BLaER1 treated with 17β-estradiol and CSF1 and Interleukin-3, amounts not matched to agents 10 nM and 100 nM (cell line): Measurements from ENCODE around the gene DBNDD2.

Source experiments
- H3K27ac ChIP-seq, 11 experiments: shearing (Covaris generic); formaldehyde crosslinking; 2 replicates each; pipeline ENCODE4 v1.8.1; 2022
- H3K27me3 ChIP-seq, 11 experiments: shearing (Covaris generic); formaldehyde crosslinking; 2 replicates each; pipeline ENCODE4 v1.8.1; 2022
- H3K36me3 ChIP-seq, 11 experiments: shearing (Covaris generic); formaldehyde crosslinking; 2 replicates each; pipeline ENCODE4 v1.8.1; 2022
- H3K4me1 ChIP-seq, 10 experiments: shearing (Covaris generic); formaldehyde crosslinking; 2 replicates each; pipeline ENCODE4 v1.8.1; 2022
- H3K4me2 ChIP-seq, 11 experiments: shearing (Covaris generic); formaldehyde crosslinking; 2 replicates each; pipeline ENCODE4 v1.8.1; 2022
- H3K4me3 ChIP-seq, 10 experiments: shearing (Covaris generic); formaldehyde crosslinking; 2 replicates each; pipeline ENCODE4 v1.8.1; 2022
- H3K9ac ChIP-seq, 11 experiments: shearing (Covaris generic); formaldehyde crosslinking; 2 replicates each; pipeline ENCODE4 v1.8.1; 2022
- H3K9me3 ChIP-seq, 11 experiments: shearing (Covaris generic); formaldehyde crosslinking; replicated peaks in 1 of 11; 2 replicates each; pipeline ENCODE4 v1.8.1; 2022
- H4K20me1 ChIP-seq, 11 experiments: shearing (Covaris generic); formaldehyde crosslinking; 2 replicates each; pipeline ENCODE4 v1.8.1; 2022
- Cebpa-rat ChIP-seq, 11 experiments: shearing (Covaris generic); IDR thresholded peaks; 2 replicates each; pipeline ENCODE4 v1.8.1; 2022

Gene DBNDD2

DNA sequence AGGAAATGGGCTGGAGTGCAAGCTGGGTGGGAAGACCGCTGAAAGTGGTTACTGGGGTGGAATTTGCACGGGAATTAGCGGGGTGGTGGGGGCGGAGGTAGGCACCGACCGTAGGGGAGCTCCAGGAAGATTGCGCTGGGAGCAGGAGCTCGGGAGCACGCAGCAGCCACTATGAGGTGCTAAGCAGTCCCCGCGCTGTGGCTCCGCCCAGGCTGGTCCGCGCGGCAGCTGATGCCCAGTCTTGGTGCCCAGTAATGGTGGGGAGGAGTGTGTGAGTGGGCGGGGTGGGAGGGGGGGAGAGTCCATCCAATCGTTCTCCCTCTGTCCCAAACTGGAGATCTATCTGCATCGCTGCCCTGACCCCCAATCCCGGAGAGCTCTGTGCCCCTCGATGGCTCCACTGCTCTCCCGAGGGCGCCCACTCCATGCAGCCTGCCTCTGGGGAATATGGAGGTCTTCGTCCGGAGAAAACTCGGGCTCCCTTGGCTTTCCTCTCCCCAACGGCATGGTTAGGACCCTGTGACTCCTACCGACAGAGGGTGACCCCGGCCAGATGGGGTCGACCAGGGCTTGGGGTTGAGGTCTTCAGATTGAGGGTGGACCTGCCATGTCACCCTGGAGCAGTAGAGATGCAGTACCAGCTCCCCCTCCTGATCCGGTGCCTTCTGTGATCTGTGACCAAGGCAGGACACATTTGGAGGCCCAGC, 35.3 kb upstream of the DBNDD2 start:
- no peak overlapping the region; a peak in 1 of 20 replicates for H3K4me3 ChIP-seq
- TF ChIP-seq Cebpa-rat (IDR thresholded peaks at IDR 0.05): no peak
- H3K36me3 ChIP-seq: peaks cover 0 to 28% (median 8%) of the 10 kb centered on the region in 11 experiments; a peak in 6 of 22 replicates
- H3K27ac ChIP-seq: peak overlapping the region in 2 of 11 experiments; percentile 1 to 39; a peak in 1 of 22 replicates
- peak overlapping the region in 1 of 11 experiments; percentile 51; a peak in 1 of 22 replicates for H3K9ac ChIP-seq
- H3K4me2 ChIP-seq: peak overlapping the region; percentile 55 to 85 (median 76)
- H3K4me1 ChIP-seq: peaks cover 27 to 67% (median 54%) of the 10 kb centered on the region in 10 experiments
- peaks cover 0 to 24% (median 8%) of the 10 kb centered on the region in 11 experiments; a peak in 10 of 22 replicates for H3K27me3 ChIP-seq
- peaks cover 2 to 63% (median 12%) of the 10 kb centered on the region in 11 experiments; a peak in 16 of 22 replicates for H4K20me1 ChIP-seq
- H3K9me3 ChIP-seq: no peaks in the 10 kb centered on the region

DNA sequence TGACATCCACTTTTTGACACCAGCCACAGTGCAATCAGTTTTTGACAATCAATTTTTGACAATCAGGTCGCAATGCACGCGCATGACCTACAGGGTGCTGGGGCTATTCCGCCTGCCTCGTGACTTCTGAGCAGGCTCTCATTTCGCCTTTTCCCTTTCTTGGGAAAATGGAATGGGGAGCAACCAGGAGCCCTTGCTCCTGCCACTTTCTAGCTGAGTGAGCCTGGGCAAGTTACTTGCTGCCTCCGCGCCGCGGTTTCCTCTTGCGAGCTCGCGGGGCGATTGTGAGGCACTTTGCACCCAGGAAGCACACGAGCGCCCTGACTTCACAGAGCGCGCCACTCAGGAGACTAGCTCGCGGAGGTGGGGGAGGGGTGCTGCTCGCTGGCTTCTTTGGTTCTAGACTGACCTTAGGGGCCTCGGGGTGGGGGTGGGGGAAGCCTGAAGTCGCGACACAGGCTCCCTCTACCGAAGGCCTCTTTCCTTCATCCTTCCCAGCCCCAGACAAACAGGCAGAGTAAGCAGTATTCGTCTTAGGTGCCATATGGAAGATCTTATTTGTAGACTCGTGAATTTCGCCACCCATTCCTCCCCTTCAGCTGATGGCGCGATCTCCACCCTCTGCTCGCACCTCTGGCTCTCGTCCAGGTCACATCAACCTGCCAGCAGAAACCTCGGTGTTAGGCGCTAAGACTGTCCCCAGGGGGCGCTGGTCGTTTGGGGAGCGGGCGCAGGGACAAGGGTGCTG, 34.6 kb upstream of the DBNDD2 start:
- Histone ChIP-seq H3K4me3 (peak overlapping the region in 4 of 10 experiments; percentile 31 to 50 (median 38); a peak in 6 of 20 replicates), H4K20me1 (peaks cover 0 to 56% (median 11%) of the 10 kb centered on the region in 11 experiments; a peak in 13 of 22 replicates), H3K27me3 (peaks cover 0 to 24% (median 8%) of the 10 kb centered on the region in 11 experiments; a peak in 10 of 22 replicates), H3K9ac (peak overlapping the region in 3 of 11 experiments; percentile 2 to 51 (median 23); a peak in 2 of 22 replicates), H3K4me2 (peak overlapping the region; percentile 55 to 85 (median 76)), H3K36me3 (peaks cover 0 to 28% (median 8%) of the 10 kb centered on the region in 11 experiments; a peak in 6 of 22 replicates), H3K4me1 (peaks cover 20 to 68% (median 49%) of the 10 kb centered on the region in 10 experiments), H3K27ac (peak overlapping the region in 2 of 11 experiments; percentile 1 to 39; a peak in 2 of 22 replicates), H3K9me3 (no peaks in the 10 kb centered on the region)
- TF ChIP-seq Cebpa-rat (IDR thresholded peaks at IDR 0.05): no peak

DNA sequence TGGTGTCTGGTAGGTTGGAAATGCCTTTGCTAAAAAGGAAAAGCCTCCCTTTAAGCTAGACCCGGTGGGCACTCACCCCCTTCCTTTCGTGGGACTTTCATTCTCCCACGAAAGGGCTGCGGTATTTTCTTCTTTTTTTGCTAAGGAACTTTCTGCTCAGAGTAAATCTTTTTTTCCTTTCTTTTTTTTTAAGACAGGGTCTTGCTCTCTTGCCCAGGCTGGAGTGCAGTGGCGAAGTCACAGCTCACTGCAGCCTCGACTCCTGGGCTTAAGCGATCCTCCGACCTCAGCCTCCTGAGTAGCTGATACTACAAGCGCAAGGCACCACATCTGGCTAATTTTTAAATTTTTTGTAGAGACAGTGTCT, 34.0 kb upstream of the DBNDD2 start:
- 0 out of 20 replicates have a peak overlapping the region, but pooled peaks of 2 of the 10 experiments have one; percentile 34 to 42 for H3K4me3 ChIP-seq
- H3K27me3 ChIP-seq: peaks cover 0 to 24% (median 8%) of the 10 kb centered on the region in 11 experiments; a peak in 10 of 22 replicates
- H3K36me3 ChIP-seq: peaks cover 0 to 28% (median 8%) of the 10 kb centered on the region in 11 experiments; a peak in 6 of 22 replicates
- no peak for TF ChIP-seq Cebpa-rat (IDR thresholded peaks at IDR 0.05)
- peaks cover 15 to 63% (median 43%) of the 10 kb centered on the region in 10 experiments for H3K4me1 ChIP-seq
- peak overlapping the region; percentile 55 to 85 (median 76); a peak in 19 of 22 replicates for H3K4me2 ChIP-seq
- H3K27ac ChIP-seq: no peak overlapping the region
- H4K20me1 ChIP-seq: peaks cover 0 to 51% (median 11%) of the 10 kb centered on the region in 11 experiments; a peak in 12 of 22 replicates
- no peak overlapping the region for H3K9ac ChIP-seq
- no peaks in the 10 kb centered on the region for H3K9me3 ChIP-seq

DNA sequence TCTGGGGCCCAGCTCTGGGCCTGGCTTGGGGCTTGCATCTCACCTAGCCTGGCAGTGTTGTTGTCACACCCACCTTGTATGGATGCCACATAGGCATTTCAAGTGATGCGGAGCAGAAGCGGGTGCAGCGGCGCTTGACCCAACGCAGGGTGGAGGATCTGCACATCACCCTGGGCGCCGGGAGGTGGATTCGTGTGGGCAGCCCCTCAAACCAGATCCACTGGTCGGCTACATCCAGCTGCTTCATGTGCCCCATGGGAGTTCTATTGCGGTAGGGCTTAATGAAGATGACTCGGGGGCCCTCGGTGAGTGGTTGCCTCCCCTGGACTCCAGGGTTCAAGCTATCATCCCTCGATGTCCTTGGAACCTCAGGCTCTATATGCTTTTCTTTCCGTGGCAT, 33.1 kb upstream of the DBNDD2 start:
- peaks cover 0 to 24% (median 8%) of the 10 kb centered on the region in 11 experiments; a peak in 10 of 22 replicates for H3K27me3 ChIP-seq
- peaks cover 0 to 28% (median 8%) of the 10 kb centered on the region in 11 experiments; a peak in 6 of 22 replicates for H3K36me3 ChIP-seq
- H3K9ac ChIP-seq: no peak overlapping the region
- TF ChIP-seq Cebpa-rat (IDR thresholded peaks at IDR 0.05): no peak
- H3K9me3 ChIP-seq: no peaks in the 10 kb centered on the region
- H3K4me3 ChIP-seq: no peak overlapping the region
- H3K4me1 ChIP-seq: peaks cover 6 to 54% (median 35%) of the 10 kb centered on the region in 10 experiments
- no peak overlapping the region for H3K27ac ChIP-seq
- peaks cover 0 to 42% (median 11%) of the 10 kb centered on the region in 11 experiments; a peak in 11 of 22 replicates for H4K20me1 ChIP-seq
- H3K4me2 ChIP-seq: peak overlapping the region in 8 of 11 experiments; percentile 31 to 85 (median 70); a peak in 16 of 22 replicates

DNA sequence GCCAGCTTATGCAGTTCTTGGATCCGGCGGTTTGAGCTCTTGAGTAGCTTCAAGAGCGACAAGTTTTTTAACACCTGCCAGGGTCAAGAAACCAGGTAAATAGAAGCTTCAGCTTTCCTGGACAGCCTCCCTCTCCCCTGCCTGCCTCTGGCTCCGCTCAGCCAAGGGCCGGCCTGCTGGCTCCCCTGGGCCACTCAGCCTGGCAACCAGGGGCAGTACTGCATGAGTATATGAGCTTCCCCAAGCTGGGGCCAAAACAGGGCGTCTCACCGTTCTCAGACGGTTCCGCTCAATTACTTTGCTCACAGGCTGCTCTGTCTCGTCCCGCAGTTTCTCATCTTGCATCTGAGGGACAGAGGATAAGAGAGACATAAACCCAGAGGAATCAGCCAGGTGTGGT, 30.8 kb upstream of the DBNDD2 start:
- H3K27me3 ChIP-seq: peaks cover 0 to 10% (median 0%) of the 10 kb centered on the region in 11 experiments; a peak in 3 of 22 replicates

DNA sequence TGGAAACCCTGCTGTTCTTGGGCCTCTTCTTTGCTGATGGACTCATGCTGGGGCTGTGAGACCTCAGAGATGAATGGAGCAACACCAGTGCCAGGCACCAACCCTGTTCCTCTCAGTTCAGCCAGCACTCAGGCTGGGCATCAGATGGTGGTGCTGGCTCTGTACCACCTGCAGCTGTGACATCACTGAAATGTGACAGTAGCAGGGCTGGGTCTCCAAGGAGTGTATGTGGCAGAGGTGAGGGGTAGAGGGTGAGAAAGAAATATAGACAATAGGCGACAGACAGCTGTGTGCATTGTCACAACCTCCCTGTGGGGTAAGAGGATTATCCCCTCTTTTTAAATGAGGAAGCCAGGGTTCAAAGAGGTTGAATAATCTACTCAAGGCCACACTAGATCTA, 29.9 kb upstream of the DBNDD2 start, which contains the start of gene TP53TG5:
Gene TP53TG5, minus strand, starts transcription at position 135 of the 400 bp plus-strand sequence. Its CDS starts 89 bp downstream, at position 46.
- H3K4me2 ChIP-seq: no peak within 1 kb of the TSS; a peak in 1 of 22 replicates
- H3K4me3 ChIP-seq: no peak within 1 kb of the TSS
- peaks cover 0 to 19% (median 11%) of the 10 kb centered on the region in 11 experiments; a peak in 10 of 22 replicates for H4K20me1 ChIP-seq
- peaks cover 2 to 40% (median 21%) of the 10 kb centered on the region in 10 experiments; a peak in 18 of 20 replicates for H3K4me1 ChIP-seq
- H3K9ac ChIP-seq: no peak within 1 kb of the TSS
- H3K27me3 ChIP-seq: peaks cover 0 to 5% (median 0%) of the 10 kb centered on the region in 11 experiments; a peak in 2 of 22 replicates
- H3K36me3 ChIP-seq: 0 out of 22 replicates have a peak, but pooled peaks cover 0 to 8% (median 0%) of the 10 kb centered on the region in 11 experiments
- no peaks in the 10 kb centered on the region for H3K9me3 ChIP-seq
- H3K27ac ChIP-seq: no peak within 1 kb of the TSS
- no peak for TF ChIP-seq Cebpa-rat (IDR thresholded peaks at IDR 0.05)

More for the DNA sequence above, 30.8 kb upstream of the DBNDD2 start:
- H3K27ac ChIP-seq: no peak overlapping the region
- peaks cover 0 to 24% (median 11%) of the 10 kb centered on the region in 11 experiments; a peak in 11 of 22 replicates for H4K20me1 ChIP-seq
- H3K4me1 ChIP-seq: peaks cover 5 to 44% (median 25%) of the 10 kb centered on the region in 10 experiments; a peak in 18 of 20 replicates
- no peaks in the 10 kb centered on the region for H3K9me3 ChIP-seq
- no peak overlapping the region for H3K4me3 ChIP-seq
- H3K36me3 ChIP-seq: peaks cover 0 to 10% (median 0%) of the 10 kb centered on the region in 11 experiments; a peak in 1 of 22 replicates
- no peak overlapping the region for H3K4me2 ChIP-seq
- no peak for TF ChIP-seq Cebpa-rat (IDR thresholded peaks at IDR 0.05)
- H3K9ac ChIP-seq: no peak overlapping the region

DNA sequence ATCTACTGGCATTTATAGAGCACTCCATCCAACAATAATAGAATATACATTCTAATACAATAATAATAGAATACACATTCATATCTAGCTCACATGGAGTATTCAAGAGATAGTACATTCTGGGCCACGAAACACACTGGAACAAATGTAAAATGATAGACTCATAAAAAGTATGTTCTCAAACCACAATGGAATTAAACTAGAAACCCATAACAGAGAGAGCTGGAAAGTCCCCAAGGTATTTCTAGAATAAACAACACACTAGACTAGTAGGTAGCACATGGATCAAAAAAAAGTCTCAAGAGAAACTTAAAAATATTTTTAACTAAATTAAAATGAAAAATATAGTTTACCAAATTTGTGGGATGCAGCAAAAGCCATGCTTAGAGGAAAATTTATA, 20.8 kb upstream of the DBNDD2 start:
- peaks cover 0 to 9% (median 5%) of the 10 kb centered on the region in 10 experiments; a peak in 11 of 20 replicates for H3K4me1 ChIP-seq
- peaks cover 0 to 22% (median 10%) of the 10 kb centered on the region in 11 experiments; a peak in 15 of 22 replicates for H3K9me3 ChIP-seq
- H3K4me2 ChIP-seq: no peak overlapping the region
- no peak for TF ChIP-seq Cebpa-rat (IDR thresholded peaks at IDR 0.05)
- no peak overlapping the region for H3K9ac ChIP-seq
- H4K20me1 ChIP-seq: no peaks in the 10 kb centered on the region
- H3K27ac ChIP-seq: no peak overlapping the region
- no peaks in the 10 kb centered on the region for H3K27me3 ChIP-seq
- no peak overlapping the region for H3K4me3 ChIP-seq
- H3K36me3 ChIP-seq: no peaks in the 10 kb centered on the region

DNA sequence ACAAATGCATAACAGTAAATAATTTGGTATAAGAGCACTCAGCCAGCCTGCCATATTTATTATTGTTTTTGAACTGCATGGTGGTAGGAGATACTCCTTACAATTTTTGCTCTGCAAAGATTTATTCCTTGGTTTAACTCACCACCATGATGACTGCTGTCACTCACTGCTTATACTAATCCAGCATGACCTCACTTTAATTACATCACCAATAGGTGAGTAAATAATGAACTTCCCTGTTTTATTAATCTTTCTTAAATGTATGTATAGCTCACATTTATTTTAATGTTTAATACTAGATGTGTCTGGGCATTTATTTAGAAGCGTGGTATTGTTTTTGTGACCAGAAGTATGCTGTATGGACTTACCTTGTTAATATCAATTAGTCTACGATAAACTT, 17.2 kb upstream of the DBNDD2 start:
- no peak overlapping the region for H3K9ac ChIP-seq
- peaks cover 0 to 18% (median 9%) of the 10 kb centered on the region in 10 experiments; a peak in 14 of 20 replicates for H3K4me1 ChIP-seq
- H3K36me3 ChIP-seq: no peaks in the 10 kb centered on the region
- TF ChIP-seq Cebpa-rat (IDR thresholded peaks at IDR 0.05): no peak
- H3K27ac ChIP-seq: no peak overlapping the region
- peaks cover 0 to 22% (median 10%) of the 10 kb centered on the region in 11 experiments; a peak in 15 of 22 replicates for H3K9me3 ChIP-seq
- H3K4me3 ChIP-seq: no peak overlapping the region
- no peaks in the 10 kb centered on the region for H3K27me3 ChIP-seq
- H3K4me2 ChIP-seq: no peak overlapping the region
- H4K20me1 ChIP-seq: no peaks in the 10 kb centered on the region
